ENCODE measurements around the gene TRIO. TPM values are rescaled to one million over a fixed set of nuclear protein-coding genes. Genes with fewer than 3 reads are reported as not detected.

Gene TRIO
- polyA plus RNA-seq, 1 donor (not counting 4 experiments of a cell fraction or from before 2014, with no cell fraction given): 57.2 TPM

GRCh38 chr5:14276380-14276779 lies 133.2 kb downstream of the TRIO start:
- no peaks in the 10 kb centered on the region for H3K9me3 ChIP-seq (ENCODE audit: control insufficient read depth, low read depth, low read length)
- no peak overlapping the region for H3K4me3 ChIP-seq (ENCODE audit: control insufficient read depth in 2 of 3, extremely low read depth in 1 of 3, insufficient read depth in 2 of 3, low read depth in 1 of 3, low read length in 3 of 3)
- no peak overlapping the region for H3K27ac ChIP-seq (ENCODE audit: control insufficient read depth, insufficient read depth, low read length)
- no peak overlapping the region for H3K4me2 ChIP-seq (ENCODE audit: control insufficient read depth, extremely low read depth, insufficient read depth, low read depth, low read length)
- H3K4me1 ChIP-seq (ENCODE audit: control insufficient read depth, extremely low read depth, insufficient read depth, low read length): no peaks in the 10 kb centered on the region
- TF ChIP-seq, protein P1, sequence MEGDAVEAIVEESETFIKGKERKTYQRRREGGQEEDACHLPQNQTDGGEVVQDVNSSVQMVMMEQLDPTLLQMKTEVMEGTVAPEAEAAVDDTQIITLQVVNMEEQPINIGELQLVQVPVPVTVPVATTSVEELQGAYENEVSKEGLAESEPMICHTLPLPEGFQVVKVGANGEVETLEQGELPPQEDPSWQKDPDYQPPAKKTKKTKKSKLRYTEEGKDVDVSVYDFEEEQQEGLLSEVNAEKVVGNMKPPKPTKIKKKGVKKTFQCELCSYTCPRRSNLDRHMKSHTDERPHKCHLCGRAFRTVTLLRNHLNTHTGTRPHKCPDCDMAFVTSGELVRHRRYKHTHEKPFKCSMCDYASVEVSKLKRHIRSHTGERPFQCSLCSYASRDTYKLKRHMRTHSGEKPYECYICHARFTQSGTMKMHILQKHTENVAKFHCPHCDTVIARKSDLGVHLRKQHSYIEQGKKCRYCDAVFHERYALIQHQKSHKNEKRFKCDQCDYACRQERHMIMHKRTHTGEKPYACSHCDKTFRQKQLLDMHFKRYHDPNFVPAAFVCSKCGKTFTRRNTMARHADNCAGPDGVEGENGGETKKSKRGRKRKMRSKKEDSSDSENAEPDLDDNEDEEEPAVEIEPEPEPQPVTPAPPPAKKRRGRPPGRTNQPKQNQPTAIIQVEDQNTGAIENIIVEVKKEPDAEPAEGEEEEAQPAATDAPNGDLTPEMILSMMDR (optimal IDR thresholded peaks at IDR 0.05 in 1 of 3, IDR thresholded peaks at IDR 0.05 in 1 of 3, conservative IDR thresholded peaks at IDR 0.05 in 1 of 3; ENCODE audit: extremely low read depth in 1 of 3, insufficient read depth in 2 of 3, low read length in 3 of 3): no peak
- no peak for TF ChIP-seq EZH2 (IDR thresholded peaks at IDR 0.05; ENCODE audit: low read length)
- peaks cover 4 to 6% of the 10 kb centered on the region in 2 experiments for H3K36me3 ChIP-seq (ENCODE audit: control insufficient read depth in 2 of 2, extremely low read depth in 1 of 2, insufficient read depth in 2 of 2, low read length in 2 of 2)
- no peak overlapping the region for H2AFZ ChIP-seq (ENCODE audit: control insufficient read depth, low read length)
- no peaks in the 10 kb centered on the region for H3K27me3 ChIP-seq (ENCODE audit: control insufficient read depth, extremely low read depth, insufficient read depth, low read length)
- peaks cover 97% of the 10 kb centered on the region for H3K79me2 ChIP-seq (ENCODE audit: control insufficient read depth, insufficient read depth, low read length)
- DNase-seq (ENCODE audit: low read depth, low spot score) (no peak), FAIRE-seq (no peak)
- dilution Hi-C loops (cut with MboI; ENCODE audit: extremely low pct_ligation_motif_present, low sequenced_read_pairs): no loop called here
- H4K20me1 ChIP-seq (ENCODE audit: control insufficient read depth, extremely low read depth, insufficient read depth, low read length): peaks cover 2% of the 10 kb centered on the region
- no peaks in the 10 kb centered on the region for H3K9me1 ChIP-seq (ENCODE audit: control insufficient read depth, extremely low read depth, insufficient read depth, low read length)
- H3K9ac ChIP-seq (ENCODE audit: control insufficient read depth, extremely low read depth, insufficient read depth, low read length): no peak overlapping the region

GRCh38 chr5:14277385-14278320 lies 134.5 kb downstream of the TRIO start:
- no peak overlapping the region for H3K4me3 ChIP-seq (ENCODE audit: control insufficient read depth in 2 of 3, extremely low read depth in 1 of 3, insufficient read depth in 2 of 3, low read depth in 1 of 3, low read length in 3 of 3)
- dilution Hi-C loops (cut with MboI; ENCODE audit: extremely low pct_ligation_motif_present, low sequenced_read_pairs): no loop called here
- no peaks in the 10 kb centered on the region for H3K4me1 ChIP-seq (ENCODE audit: control insufficient read depth, extremely low read depth, insufficient read depth, low read length)
- H3K79me2 ChIP-seq (ENCODE audit: control insufficient read depth, insufficient read depth, low read length): peaks cover 95% of the 10 kb centered on the region
- H3K9me3 ChIP-seq (ENCODE audit: control insufficient read depth, low read depth, low read length): no peaks in the 10 kb centered on the region
- no peak overlapping the region for H3K27ac ChIP-seq (ENCODE audit: control insufficient read depth, insufficient read depth, low read length)
- no peak overlapping the region for H3K9ac ChIP-seq (ENCODE audit: control insufficient read depth, extremely low read depth, insufficient read depth, low read length)
- H3K9me1 ChIP-seq (ENCODE audit: control insufficient read depth, extremely low read depth, insufficient read depth, low read length): no peaks in the 10 kb centered on the region
- no peak overlapping the region for H3K4me2 ChIP-seq (ENCODE audit: control insufficient read depth, extremely low read depth, insufficient read depth, low read depth, low read length)
- peaks cover 2% of the 10 kb centered on the region for H4K20me1 ChIP-seq (ENCODE audit: control insufficient read depth, extremely low read depth, insufficient read depth, low read length)
- peaks cover 8 to 9% of the 10 kb centered on the region in 2 experiments for H3K36me3 ChIP-seq (ENCODE audit: control insufficient read depth in 2 of 2, extremely low read depth in 1 of 2, insufficient read depth in 2 of 2, low read length in 2 of 2)
- no peak overlapping the region for H2AFZ ChIP-seq (ENCODE audit: control insufficient read depth, low read length)
- peak; percentile 58 for FAIRE-seq
- TF ChIP-seq EZH2 (IDR thresholded peaks at IDR 0.05; ENCODE audit: low read length): no peak
- TF ChIP-seq, protein P1 (optimal IDR thresholded peaks at IDR 0.05 in 1 of 3, IDR thresholded peaks at IDR 0.05 in 1 of 3, conservative IDR thresholded peaks at IDR 0.05 in 1 of 3; ENCODE audit: extremely low read depth in 1 of 3, insufficient read depth in 2 of 3, low read length in 3 of 3): no peak
- no peaks in the 10 kb centered on the region for H3K27me3 ChIP-seq (ENCODE audit: control insufficient read depth, extremely low read depth, insufficient read depth, low read length)
- DNase-seq (ENCODE audit: low read depth, low spot score): no peak

Measured in keratinocyte (primary cell).